Kidney (tissue), 14 donors: ENCODE measurements around the gene ZRSR2. TPM values are rescaled to one million over a fixed set of nuclear protein-coding genes. Genes with fewer than 3 reads are reported as not detected.
"Not testable (repeated sequence)": the region's sequence is repeated elsewhere in the genome, so short reads cannot be mapped to it uniquely, and the experiment has no call there.

Source experiments
- DNase-seq, 5 donors: peaks; one replicate each; pipeline ENCODE4 v3.0.0-alpha.2; 2013 to 2020
- FAIRE-seq: peaks from 2 replicates; lab custom pipeline; 2012; peaks lifted over from hg19 to GRCh38; lab: Jason Lieb, UNC
- H3K27ac ChIP-seq, 2 donors: one replicate each; pipeline ENCODE4 v1.7.0; 2013; ENCODE audit warnings: low read depth in 2 of 2, low read length in 2 of 2, inconsistent platforms in 1 of 2
- H3K27me3 ChIP-seq: one replicate; pipeline ENCODE4 v1.7.1; 2013; ENCODE audit warnings: low read length, inconsistent platforms; ENCODE audit not compliant: control insufficient read depth, insufficient read depth
- H3K36me3 ChIP-seq, 3 donors: one replicate each; pipeline versions ENCODE4 v1.7.0 to v1.7.1; 2013; ENCODE audit warnings: low read length in 3 of 3, control low read depth in 1 of 3, inconsistent platforms in 1 of 3; ENCODE audit not compliant: insufficient read depth in 3 of 3, control insufficient read depth in 2 of 3
- H3K4me1 ChIP-seq, 3 donors: one replicate each; pipeline versions ENCODE4 v1.7.0 to v1.7.1; 2013; ENCODE audit warnings: low read length in 3 of 3, inconsistent platforms in 1 of 3, low read depth in 1 of 3; ENCODE audit not compliant: control insufficient read depth in 2 of 3, insufficient read depth in 2 of 3
- H3K4me3 ChIP-seq, 3 donors: one replicate each; pipeline versions ENCODE4 v1.7.0 to v1.8.1; 2013; ENCODE audit warnings: low read length in 3 of 3, control low read depth in 1 of 3, inconsistent platforms in 1 of 3
- H3K9ac ChIP-seq, 3 donors: one replicate each; pipeline versions ENCODE4 v1.7.0 to v1.7.1; 2013; ENCODE audit warnings: low read length in 3 of 3, control low read depth in 1 of 3, inconsistent platforms in 1 of 3
- H3K9me3 ChIP-seq, 3 donors: one replicate each; pipeline versions ENCODE4 v1.7.0 to v1.7.1; 2013; ENCODE audit warnings: low read length in 3 of 3, control low read depth in 1 of 3, inconsistent platforms in 1 of 3; ENCODE audit not compliant: control insufficient read depth in 2 of 3, insufficient read depth in 1 of 3
- CTCF ChIP-seq: IDR thresholded peaks from 3 replicates; pipeline ENCODE4 v1.5.1; 2012; ENCODE audit warnings: mild to moderate bottlenecking, moderate library complexity, borderline replicate concordance; ENCODE audit not compliant: insufficient read depth; ENCODE audit errors: extremely low read depth
- intact Hi-C: fragments of 100-400 bp; cut with DNase I; formaldehyde crosslinking; loops from one replicate; pipeline ENCODE4 v1.11.1; 2022
- polyA plus RNA-seq: library from polyadenylated mRNA; stranded (reverse); fragments of 350-450 nt; fragmentation: Illumina TruSeq; extraction: RNeasy Lipid Tissue Mini Kit (QIAGEN cat#74804); gene quantifications from one replicate; pipeline ENCODE4 v1.2.3, GENCODE V29; 2014; ENCODE audit warnings: low read depth, low replicate concordance; ENCODE audit not compliant: insufficient read depth
- total RNA-seq: library from RNA; stranded (reverse); fragmentation: NEBNext Ultra II Directional; extraction: Animal tissue kit (Norgen Biotek cat#: 25700); gene quantifications from one replicate; pipeline ENCODE4 v1.2.1, GENCODE V29; 2021
- donor health status: control.
- donor health status: control.
- donor health status: control.
- donor health status: control.
- donor health status: control.
- donor health status: DM: yes; HTN: yes; CAD: no.
- donor health status: Normal renal cell carcinoma (clear cell type).

The ZRSR2 gene
- total and polyA plus RNA-seq, 2 donors from 2014 or later, result 12.8 to 15.6 TPM

GRCh38 chrX:15829217-15829616 lies 38.9 kb downstream of the ZRSR2 start:
- Histone ChIP-seq H3K27me3 (peaks cover 3% of the 10 kb centered on the region), H3K4me3 (no peak overlapping the region), H3K9ac (no peak overlapping the region), H3K9me3 (no peaks in the 10 kb centered on the region), H3K4me1 (no peaks in the 10 kb centered on the region), H3K27ac (no peak overlapping the region), H3K36me3 (no peaks in the 10 kb centered on the region)
- intact Hi-C loops, result no loop called here
- FAIRE-seq (no peak), DNase-seq (no peak)
- no peak for TF ChIP-seq CTCF

GRCh38 chrX:15831347-15831746 lies 41.1 kb downstream of the ZRSR2 start:
- H3K9me3 ChIP-seq, H3K4me1 ChIP-seq, H3K4me3 ChIP-seq, intact Hi-C loops, H3K36me3 ChIP-seq, DNase-seq, FAIRE-seq, H3K9ac ChIP-seq, H3K27me3 ChIP-seq, H3K27ac ChIP-seq: not testable (repeated sequence)

- Histone ChIP-seq H3K4me3 (no peak overlapping the region), H3K9ac (no peak overlapping the region), H3K4me1 (no peaks in the 10 kb centered on the region), H3K27me3 (no peaks in the 10 kb centered on the region), H3K36me3 (no peaks in the 10 kb centered on the region), H3K9me3 (no peaks in the 10 kb centered on the region), H3K27ac (no peak overlapping the region)
- DNase-seq, result no peak
- intact Hi-C loops, result no loop called here
- TF ChIP-seq CTCF, result no peak
- FAIRE-seq, result no peak
Observed at GRCh38 chrX:15834053-15834452, 43.8 kb downstream of the ZRSR2 start.

GRCh38 chrX:15834827-15835595 lies 44.7 kb downstream of the ZRSR2 start:
- Histone ChIP-seq H3K9me3 (no peaks in the 10 kb centered on the region), H3K4me3 (no peak overlapping the region), H3K36me3 (no peaks in the 10 kb centered on the region), H3K27me3 (no peaks in the 10 kb centered on the region), H3K9ac (no peak overlapping the region), H3K4me1 (no peaks in the 10 kb centered on the region), H3K27ac (no peak overlapping the region)
- FAIRE-seq (no peak), DNase-seq (no peak)
- no peak for TF ChIP-seq CTCF
- intact Hi-C loops, result no loop called here
